Liver (tissue), 9 donors: Measurements from ENCODE around the gene C12orf60. TPM values are rescaled to one million over a fixed set of nuclear protein-coding genes. Genes with fewer than 3 reads are reported as not detected.

Source experiments
- DNase-seq: peaks from one replicate; pipeline ENCODE4 v3.0.0-alpha.2; 2017; ENCODE audit warnings: low spot score
- H3K27ac ChIP-seq, 2 donors: one replicate each; pipeline ENCODE4 v1.7.0; 2013; ENCODE audit warnings: inconsistent platforms in 2 of 2, low read length in 2 of 2, control low read depth in 1 of 2, low read depth in 1 of 2, mild to moderate bottlenecking in 1 of 2
- H3K27me3 ChIP-seq, 4 donors: one replicate each; pipeline versions ENCODE4 v1.6.1 to v1.7.0; 2013; ENCODE audit warnings: low read length in 3 of 4, inconsistent platforms in 1 of 4, mild to moderate bottlenecking in 1 of 4, moderate library complexity in 1 of 4; ENCODE audit not compliant: control insufficient read depth in 4 of 4, insufficient read depth in 4 of 4
- H3K36me3 ChIP-seq, 4 donors: one replicate each; pipeline versions ENCODE4 v1.6.1 to v1.7.0; 2013; ENCODE audit warnings: low read length in 3 of 4, mild to moderate bottlenecking in 3 of 4, low read depth in 1 of 4, moderate library complexity in 1 of 4; ENCODE audit not compliant: control insufficient read depth in 4 of 4, insufficient read depth in 3 of 4
- H3K4me1 ChIP-seq, 4 donors: one replicate each; pipeline versions ENCODE4 v1.6.1 to v1.7.0; 2013; ENCODE audit warnings: low read length in 3 of 4, mild to moderate bottlenecking in 3 of 4, moderate library complexity in 1 of 4; ENCODE audit not compliant: control insufficient read depth in 4 of 4, insufficient read depth in 4 of 4
- H3K4me3 ChIP-seq, 3 donors: one replicate each; pipeline versions ENCODE4 v1.6.1 to v1.7.0; 2013; ENCODE audit warnings: low read length in 3 of 3, control low read depth in 1 of 3, low read depth in 1 of 3, mild to moderate bottlenecking in 1 of 3
- H3K9ac ChIP-seq, 2 donors: one replicate each; pipeline ENCODE4 v1.7.0; 2013; ENCODE audit warnings: low read length in 2 of 2, mild to moderate bottlenecking in 2 of 2, moderate library complexity in 2 of 2, control low read depth in 1 of 2, low read depth in 1 of 2
- H3K9me3 ChIP-seq, 4 donors: one replicate each; pipeline versions ENCODE4 v1.6.1 to v1.7.0; 2013; ENCODE audit warnings: low read length in 3 of 4; ENCODE audit not compliant: control insufficient read depth in 4 of 4
- EGR1 ChIP-seq, 2 donors: IDR thresholded peaks; 2 replicates each; pipeline ENCODE4 v1.6.1; 2016 to 2018; ENCODE audit warnings: antibody characterized with exemption in 2 of 2, low read depth in 2 of 2
- FOXA1 ChIP-seq: IDR thresholded peaks from 2 replicates; pipeline ENCODE4 v1.6.1; 2016; ENCODE audit warnings: antibody characterized with exemption
- FOXA2 ChIP-seq: IDR thresholded peaks from 2 replicates; pipeline ENCODE4 v1.6.1; 2016; ENCODE audit warnings: antibody characterized with exemption
- GABPA ChIP-seq, 2 donors: IDR thresholded peaks in 1 of 2; conservative IDR thresholded peaks in 1 of 2; 2 replicates each; pipeline ENCODE4 v1.6.1; 2016; ENCODE audit warnings: antibody characterized with exemption in 2 of 2, mild to moderate bottlenecking in 1 of 2, moderate library complexity in 1 of 2
- HNF4A ChIP-seq, 2 donors: conservative IDR thresholded peaks; 2 replicates each; pipeline ENCODE4 v1.6.1; 2016; ENCODE audit warnings: antibody characterized with exemption in 2 of 2, mild to moderate bottlenecking in 2 of 2
- HNF4G ChIP-seq: IDR thresholded peaks from 2 replicates; pipeline ENCODE4 v1.6.1; 2016; ENCODE audit warnings: antibody characterized with exemption
- JUND ChIP-seq, 2 donors: IDR thresholded peaks; 2 replicates each; pipeline ENCODE4 v1.6.1; 2016; ENCODE audit warnings: antibody characterized with exemption in 2 of 2
- NR2F2 ChIP-seq: IDR thresholded peaks from 2 replicates; pipeline ENCODE4 v1.6.1; 2016; ENCODE audit warnings: antibody characterized with exemption
- RAD21 ChIP-seq, 2 donors: IDR thresholded peaks; 2 replicates each; pipeline ENCODE4 v1.6.1; 2016; ENCODE audit warnings: antibody characterized with exemption in 2 of 2, mild to moderate bottlenecking in 2 of 2
- REST ChIP-seq: IDR thresholded peaks from 2 replicates; pipeline ENCODE4 v1.6.1; 2016; ENCODE audit warnings: antibody characterized with exemption, mild to moderate bottlenecking
- RXRA ChIP-seq, 2 donors: IDR thresholded peaks; 2 replicates each; pipeline ENCODE4 v1.6.1; 2017 to 2018; ENCODE audit warnings: antibody characterized with exemption in 2 of 2, mild to moderate bottlenecking in 1 of 2
- SP1 ChIP-seq: IDR thresholded peaks from 2 replicates; pipeline ENCODE4 v1.6.1; 2018; ENCODE audit warnings: antibody characterized with exemption, mild to moderate bottlenecking
- TAF1 ChIP-seq: conservative IDR thresholded peaks from 2 replicates; pipeline ENCODE4 v1.6.1; 2016; ENCODE audit warnings: antibody characterized with exemption, mild to moderate bottlenecking
- YY1 ChIP-seq: IDR thresholded peaks from 2 replicates; pipeline ENCODE4 v1.6.1; 2016; ENCODE audit warnings: antibody characterized with exemption, mild to moderate bottlenecking
- ZBTB33 ChIP-seq: IDR thresholded peaks from 2 replicates; pipeline ENCODE4 v1.6.1; 2016; ENCODE audit warnings: antibody characterized with exemption
- WGBS: extraction: QIAGEN DNeasy Blood & Tissue Kit; methylation state at CpG from one replicate; pipeline ENCODE4 v1.1.7; 2013; 5-methylcytosine and 5-hydroxymethylcytosine counted together
- polyA plus RNA-seq, 2 donors: library from polyadenylated mRNA; stranded (reverse) in 1 of 2; unstranded in 1 of 2; fragments of 200-250 nt in 1 of 2; fragments of >200 nt in 1 of 2; fragmentation: Nextera tagmentation in 1 of 2; extraction: Ambion mirVana in 1 of 2; gene quantifications; one replicate each; pipeline versions ENCODE4 v1.2.1 to v1.2.3, GENCODE V29; 2013 to 2015
- total RNA-seq, 2 donors: library from RNA; depleted of rRNA; stranded (reverse); fragments of >200 nt; gene quantifications; one replicate each; pipeline ENCODE4 v1.2.3, GENCODE V29; 2014
- TF ChIP-seq, protein P1 (sequence below): fragments of 150-350 bp; IDR thresholded peaks from 2 replicates; pipeline ENCODE4 v1.5.1; 2017; ENCODE audit warnings: improper control_type of control experiment, low read depth, low read length; ENCODE audit not compliant: missing input control
- TF ChIP-seq, protein P2 (sequence below): IDR thresholded peaks from 2 replicates; pipeline ENCODE4 v1.6.1; 2016; ENCODE audit warnings: antibody characterized with exemption
- TF ChIP-seq, protein P3 (sequence below): IDR thresholded peaks from 2 replicates; pipeline ENCODE4 v1.6.1; 2016; ENCODE audit warnings: antibody characterized with exemption
- donor health status: healthy.
- donor health status: healthy.
- donor health status: healthy.
- donor health status: healthy.
- donor health status: healthy.

The C12orf60 gene
- total RNA-seq (1 to 10 TPM in 1 of 2 donors, under 1 TPM in 1; 0.50 to 1.5 TPM), polyA plus RNA-seq (1 to 10 TPM in 1 of 2 donors, under 1 TPM in 1; 0.53 to 1.9 TPM)

DNA sequence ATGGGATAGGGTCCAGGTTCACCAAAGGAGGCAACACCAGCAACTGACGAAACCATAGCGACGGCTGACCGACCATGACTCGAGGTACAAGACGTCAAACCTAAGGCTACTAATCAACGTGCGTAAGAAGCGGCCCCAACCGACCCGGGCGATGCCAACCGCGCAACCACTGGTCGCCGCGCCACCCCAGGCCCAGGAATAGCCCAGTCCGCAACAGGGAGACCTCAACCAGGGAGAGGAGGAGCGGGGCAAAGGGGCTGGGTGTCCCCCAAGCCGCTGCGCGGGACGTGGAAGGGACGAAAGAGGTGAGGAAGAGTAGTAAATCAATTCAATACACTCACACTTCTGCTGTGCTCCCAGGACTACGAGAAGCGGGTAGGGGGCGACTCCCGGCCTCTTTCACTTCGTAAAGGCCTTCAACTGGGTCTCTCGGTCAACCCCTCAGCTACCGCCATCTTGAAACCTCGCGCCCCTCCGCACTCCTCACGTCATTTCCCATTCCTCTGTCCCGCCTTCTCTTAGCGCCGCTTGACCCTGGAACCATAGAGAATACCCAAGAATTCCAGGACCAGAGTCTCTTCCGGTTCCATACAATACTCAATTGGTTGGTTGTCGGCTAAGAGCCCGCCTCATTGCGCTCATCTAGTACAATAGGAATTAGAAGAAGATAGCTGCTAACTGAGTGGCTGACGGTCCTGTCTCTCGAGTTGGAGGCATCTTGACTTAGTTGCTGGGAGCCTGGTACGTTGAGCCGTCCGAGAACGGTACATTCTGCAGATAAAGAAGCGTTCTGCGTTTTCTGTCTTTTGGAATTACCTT, at the start of gene C12orf60, which contains the start of gene WBP11:
C12orf60 (plus strand) TSS at position 660 of the 819 bp plus-strand sequence. CDS start 19,266 bp downstream, outside the sequence.
WBP11 (minus strand) TSS at position 468 of the 819 bp plus-strand sequence. CDS start 2,095 bp downstream, outside the sequence.
- H3K27ac ChIP-seq: peak within 1 kb of the TSS; percentile 83 to 85
- TF ChIP-seq ZBTB33 (peak; percentile 72), TAF1 (peak; percentile 84), HNF4A (conservative IDR thresholded peaks at IDR 0.05) (peak; percentile 35 to 70), SP1 (peak; percentile 87), FOXA2 (peak; percentile 74), GABPA (IDR thresholded peaks at IDR 0.05 in 1 of 2, conservative IDR thresholded peaks at IDR 0.05 in 1 of 2) (peak; percentile 86 to 96), RAD21 (IDR thresholded peaks at IDR 0.05) (peak; percentile 48 to 63), EGR1 (IDR thresholded peaks at IDR 0.05; ENCODE audit: low read depth in 2 of 2) (peak in 1 of 2 donors; percentile 11), RXRA (IDR thresholded peaks at IDR 0.05) (peak; percentile 42 to 76), HNF4G (no peak), YY1 (peak; percentile 99), FOXA1 (peak; percentile 57), NR2F2 (peak; percentile 64), REST (peak; percentile 79), JUND (IDR thresholded peaks at IDR 0.05) (peak; percentile 53 to 83)
- TF ChIP-seq, protein P1, sequence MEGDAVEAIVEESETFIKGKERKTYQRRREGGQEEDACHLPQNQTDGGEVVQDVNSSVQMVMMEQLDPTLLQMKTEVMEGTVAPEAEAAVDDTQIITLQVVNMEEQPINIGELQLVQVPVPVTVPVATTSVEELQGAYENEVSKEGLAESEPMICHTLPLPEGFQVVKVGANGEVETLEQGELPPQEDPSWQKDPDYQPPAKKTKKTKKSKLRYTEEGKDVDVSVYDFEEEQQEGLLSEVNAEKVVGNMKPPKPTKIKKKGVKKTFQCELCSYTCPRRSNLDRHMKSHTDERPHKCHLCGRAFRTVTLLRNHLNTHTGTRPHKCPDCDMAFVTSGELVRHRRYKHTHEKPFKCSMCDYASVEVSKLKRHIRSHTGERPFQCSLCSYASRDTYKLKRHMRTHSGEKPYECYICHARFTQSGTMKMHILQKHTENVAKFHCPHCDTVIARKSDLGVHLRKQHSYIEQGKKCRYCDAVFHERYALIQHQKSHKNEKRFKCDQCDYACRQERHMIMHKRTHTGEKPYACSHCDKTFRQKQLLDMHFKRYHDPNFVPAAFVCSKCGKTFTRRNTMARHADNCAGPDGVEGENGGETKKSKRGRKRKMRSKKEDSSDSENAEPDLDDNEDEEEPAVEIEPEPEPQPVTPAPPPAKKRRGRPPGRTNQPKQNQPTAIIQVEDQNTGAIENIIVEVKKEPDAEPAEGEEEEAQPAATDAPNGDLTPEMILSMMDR: no peak
- TF ChIP-seq, protein P2, sequence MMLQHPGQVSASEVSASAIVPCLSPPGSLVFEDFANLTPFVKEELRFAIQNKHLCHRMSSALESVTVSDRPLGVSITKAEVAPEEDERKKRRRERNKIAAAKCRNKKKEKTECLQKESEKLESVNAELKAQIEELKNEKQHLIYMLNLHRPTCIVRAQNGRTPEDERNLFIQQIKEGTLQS: peak; percentile 30
- TF ChIP-seq, protein P3, sequence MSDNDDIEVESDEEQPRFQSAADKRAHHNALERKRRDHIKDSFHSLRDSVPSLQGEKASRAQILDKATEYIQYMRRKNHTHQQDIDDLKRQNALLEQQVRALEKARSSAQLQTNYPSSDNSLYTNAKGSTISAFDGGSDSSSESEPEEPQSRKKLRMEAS: peak; percentile 54
- peak; percentile 85 for DNase-seq
- WGBS: under 1% methylated on average over 50 of the region's 50 CpGs
- peak within 1 kb of the TSS; percentile 84 to 94 (median 88) for H3K4me3 ChIP-seq
- H3K36me3 ChIP-seq: peaks cover 0 to 11% (median 10%) of the 10 kb centered on the region in 4 donors
- H3K9ac ChIP-seq: peak within 1 kb of the TSS; percentile 78 to 86
- H3K27me3 ChIP-seq: no peaks in the 10 kb centered on the region
- no peaks in the 10 kb centered on the region for H3K9me3 ChIP-seq
- H3K4me1 ChIP-seq: peaks cover 4 to 21% (median 11%) of the 10 kb centered on the region in 4 donors
